ENCODE data around the gene SPTLC1. TPM values are rescaled to one million over a fixed set of nuclear protein-coding genes. Genes with fewer than 3 reads are reported as not detected.
A peak's percentile ranks its signal among the peaks of the same experiment; 100 is the strongest.

SPTLC1 gene
- total and polyA plus RNA-seq, 2 of the 13 experiments (the other 11 are each of a cell fraction or from before 2014, with no cell fraction given): 56.2 to 72.5 TPM

DNA sequence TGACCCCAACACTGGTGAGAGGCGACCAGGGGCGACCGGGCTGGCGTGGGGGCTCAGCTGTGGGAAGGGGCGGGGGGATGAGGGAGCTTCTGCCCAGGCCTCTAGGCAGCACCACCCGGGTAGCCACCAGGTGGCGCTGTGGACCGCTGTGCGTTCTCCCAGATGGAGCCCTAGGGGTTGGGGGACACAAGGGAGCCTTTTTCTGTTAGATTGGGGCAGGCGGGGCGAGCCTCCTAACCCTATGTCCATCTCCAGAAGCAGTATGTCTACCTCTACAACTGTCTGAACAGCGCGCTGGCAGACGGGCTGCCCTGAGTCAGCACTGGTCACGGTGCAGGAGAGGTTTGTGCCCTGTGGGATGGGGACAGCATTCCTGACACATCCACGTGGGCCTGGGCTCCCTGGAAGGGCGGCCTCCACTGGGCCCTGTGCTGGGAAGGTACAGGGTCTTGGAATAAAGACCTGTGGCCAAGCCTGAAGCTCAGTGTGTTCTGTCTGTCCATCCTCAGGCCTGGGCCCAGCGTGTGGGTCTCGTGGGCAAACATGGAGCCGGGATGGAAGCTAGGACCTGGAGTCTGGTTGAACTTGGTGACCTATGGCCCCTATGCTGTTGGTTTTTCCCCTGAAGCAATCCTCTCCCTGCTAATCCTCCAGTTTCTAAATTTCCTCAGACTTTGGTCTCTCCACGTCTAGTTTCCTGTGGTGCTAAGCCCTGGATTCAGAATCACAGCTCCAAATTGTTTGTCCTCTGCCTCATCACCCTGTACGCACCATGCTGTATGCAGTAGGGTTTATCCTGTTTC lies 23.1 kb upstream of the SPTLC1 start (continued):
- TF ChIP-seq USF2 (IDR thresholded peaks at IDR 0.05; ENCODE audit: low read depth, low read length) (no peak), USF2 (CRISPR knock-in tag; IDR thresholded peaks at IDR 0.05; ENCODE audit: borderline replicate concordance) (no peak), ZFP36 (IDR thresholded peaks at IDR 0.05; ENCODE audit: borderline replicate concordance, low read depth, low read length, partially characterized antibody) (no peak), PITX1 (CRISPR knock-in tag; IDR thresholded peaks at IDR 0.05) (peak; percentile 96), ZNF713 (CRISPR knock-in tag; IDR thresholded peaks at IDR 0.05) (no peak), ZSCAN21 (CRISPR knock-in tag; IDR thresholded peaks at IDR 0.05; ENCODE audit: borderline replicate concordance) (no peak), GATAD1 (CRISPR knock-in tag; IDR thresholded peaks at IDR 0.05) (no peak), ATRX (CRISPR knock-in tag; IDR thresholded peaks at IDR 0.05; ENCODE audit: borderline replicate concordance) (no peak), FOXK2 (IDR thresholded peaks at IDR 0.05) (no peak), AKAP8 (CRISPR knock-in tag; IDR thresholded peaks at IDR 0.05) (no peak), ZNF879 (CRISPR knock-in tag; IDR thresholded peaks at IDR 0.05) (no peak), ZFP36L2 (CRISPR knock-in tag; IDR thresholded peaks at IDR 0.05) (no peak), HNF1B (CRISPR knock-in tag; IDR thresholded peaks at IDR 0.05) (no peak; the same call in 1 of the 2 replicates), ARNT2 (CRISPR knock-in tag; IDR thresholded peaks at IDR 0.05; ENCODE audit: low read depth) (peak; percentile 22; the same call in 1 of the 2 replicates), THAP7 (CRISPR knock-in tag; IDR thresholded peaks at IDR 0.05) (no peak)
- TF ChIP-seq, protein P1, sequence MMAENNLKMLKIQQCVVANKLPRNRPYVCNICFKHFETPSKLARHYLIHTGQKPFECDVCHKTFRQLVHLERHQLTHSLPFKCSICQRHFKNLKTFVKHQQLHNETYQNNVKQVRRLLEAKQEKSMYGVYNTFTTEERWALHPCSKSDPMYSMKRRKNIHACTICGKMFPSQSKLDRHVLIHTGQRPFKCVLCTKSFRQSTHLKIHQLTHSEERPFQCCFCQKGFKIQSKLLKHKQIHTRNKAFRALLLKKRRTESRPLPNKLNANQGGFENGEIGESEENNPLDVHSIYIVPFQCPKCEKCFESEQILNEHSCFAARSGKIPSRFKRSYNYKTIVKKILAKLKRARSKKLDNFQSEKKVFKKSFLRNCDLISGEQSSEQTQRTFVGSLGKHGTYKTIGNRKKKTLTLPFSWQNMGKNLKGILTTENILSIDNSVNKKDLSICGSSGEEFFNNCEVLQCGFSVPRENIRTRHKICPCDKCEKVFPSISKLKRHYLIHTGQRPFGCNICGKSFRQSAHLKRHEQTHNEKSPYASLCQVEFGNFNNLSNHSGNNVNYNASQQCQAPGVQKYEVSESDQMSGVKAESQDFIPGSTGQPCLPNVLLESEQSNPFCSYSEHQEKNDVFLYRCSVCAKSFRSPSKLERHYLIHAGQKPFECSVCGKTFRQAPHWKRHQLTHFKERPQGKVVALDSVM (CRISPR knock-in tag; IDR thresholded peaks at IDR 0.05): peak; percentile 32; the same call in 1 of the 2 replicates
- TF ChIP-seq, protein P2, sequence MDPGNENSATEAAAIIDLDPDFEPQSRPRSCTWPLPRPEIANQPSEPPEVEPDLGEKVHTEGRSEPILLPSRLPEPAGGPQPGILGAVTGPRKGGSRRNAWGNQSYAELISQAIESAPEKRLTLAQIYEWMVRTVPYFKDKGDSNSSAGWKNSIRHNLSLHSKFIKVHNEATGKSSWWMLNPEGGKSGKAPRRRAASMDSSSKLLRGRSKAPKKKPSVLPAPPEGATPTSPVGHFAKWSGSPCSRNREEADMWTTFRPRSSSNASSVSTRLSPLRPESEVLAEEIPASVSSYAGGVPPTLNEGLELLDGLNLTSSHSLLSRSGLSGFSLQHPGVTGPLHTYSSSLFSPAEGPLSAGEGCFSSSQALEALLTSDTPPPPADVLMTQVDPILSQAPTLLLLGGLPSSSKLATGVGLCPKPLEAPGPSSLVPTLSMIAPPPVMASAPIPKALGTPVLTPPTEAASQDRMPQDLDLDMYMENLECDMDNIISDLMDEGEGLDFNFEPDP (CRISPR knock-in tag; conservative IDR thresholded peaks at IDR 0.05): no peak
- TF ChIP-seq, protein P3, sequence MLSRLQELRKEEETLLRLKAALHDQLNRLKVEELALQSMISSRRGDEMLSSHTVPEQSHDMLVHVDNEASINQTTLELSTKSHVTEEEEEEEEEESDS (CRISPR knock-in tag; IDR thresholded peaks at IDR 0.05; ENCODE audit: borderline replicate concordance): no peak
- TF ChIP-seq, protein P4, sequence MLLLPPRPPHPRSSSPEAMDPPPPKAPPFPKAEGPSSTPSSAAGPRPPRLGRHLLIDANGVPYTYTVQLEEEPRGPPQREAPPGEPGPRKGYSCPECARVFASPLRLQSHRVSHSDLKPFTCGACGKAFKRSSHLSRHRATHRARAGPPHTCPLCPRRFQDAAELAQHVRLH (CRISPR knock-in tag; IDR thresholded peaks at IDR 0.05; ENCODE audit: borderline replicate concordance, low read depth): peak; percentile 13; the same call in 1 of the 2 replicates
